HG03521 (cell line): ENCODE data around the gene IFNGR1.

Experiments used
- ATAC-seq: cut with Tn5 transposase; IDR thresholded peaks from one replicate; pipeline ENCODE4 v1.9.1; 2021; ENCODE audit warnings: mild to moderate bottlenecking, moderate library complexity; ENCODE audit not compliant: unreplicated experiment

The IFNGR1 gene

GRCh38 chr6:137159912-137160311, 59.3 kb downstream of the IFNGR1 start:
- ATAC-seq: no peak

GRCh38 chr6:137157601-137158000, 61.6 kb downstream of the IFNGR1 start:
- ATAC-seq: no peak

DNA sequence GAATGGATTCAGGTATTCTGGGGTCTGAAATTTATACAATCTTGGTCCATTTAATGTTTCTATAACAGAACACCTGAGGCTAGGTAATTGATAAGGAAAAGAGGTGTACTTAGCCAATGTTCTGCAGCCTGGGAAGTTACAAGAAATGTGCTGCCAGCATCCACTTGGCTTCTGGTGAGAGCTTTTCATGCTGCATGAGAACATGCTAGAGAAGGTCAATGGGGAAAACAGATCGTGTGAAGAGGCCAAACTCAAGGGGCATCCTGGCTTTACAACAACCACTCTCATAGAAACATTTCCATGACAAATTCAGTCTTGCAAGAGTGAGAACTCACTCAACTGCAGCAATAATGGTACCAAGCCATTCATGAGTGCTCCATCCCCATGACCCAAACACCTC, 62.5 kb downstream of the IFNGR1 start:
- no peak for ATAC-seq

- ATAC-seq: no peak
Measured at GRCh38 chr6:137155830-137156229, 63.4 kb downstream of the IFNGR1 start.

- no peak for ATAC-seq
Measured at GRCh38 chr6:137150072-137150471, 69.1 kb downstream of the IFNGR1 start.

DNA sequence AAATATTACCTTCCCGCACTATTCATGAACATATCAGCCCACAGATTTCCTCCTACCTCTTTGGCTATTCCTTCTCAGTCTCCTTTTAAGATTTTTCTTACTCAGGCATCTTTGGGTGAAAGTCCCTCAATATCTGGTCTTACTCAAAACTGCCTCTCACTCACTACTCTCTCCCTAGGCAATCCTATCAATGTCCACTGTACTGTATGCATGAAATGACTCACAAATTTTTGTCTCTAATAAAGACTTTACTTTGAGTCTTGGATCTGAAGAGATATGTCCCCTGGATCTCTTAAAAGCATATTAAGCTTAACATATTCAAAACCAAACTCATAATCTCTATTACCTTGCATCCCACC, 70.2 kb downstream of the IFNGR1 start:
- no peak for ATAC-seq

- no peak for ATAC-seq
Measured at GRCh38 chr6:137148306-137149034, 70.7 kb downstream of the IFNGR1 start.
